IMR-90 (cell line): ENCODE results near the gene KRTAP12-2. TPM values are rescaled to one million over a fixed set of nuclear protein-coding genes. Genes with fewer than 3 reads are reported as not detected.

Experiments
- ATAC-seq: fragments of 200-7000 bp; cut with Tn5 transposase; 2 replicates; pipeline ENCODE4 v1.9.1; 2020; ENCODE audit warnings: low read depth, mild to moderate bottlenecking, moderate library complexity
- BruUV-seq: library from RNA; stranded (reverse); fragments of 400-500 nt; replicated peaks from 2 replicates; lab custom pipeline; 2021; lab: Mats Ljungman, UMichigan
- CTCF ChIA-PET: fragments of 300-600 bp; formaldehyde crosslinking; extraction: SDS; loops from one replicate; lab custom pipeline; 2021; ENCODE audit warnings: antibody characterized with exemption; lab: Yijun Ruan, JAX
- POLR2A ChIA-PET: fragments of 300-600 bp; sonication (Branson Sonifier 250); formaldehyde crosslinking; loops from one replicate; lab custom pipeline; 2022; ENCODE audit warnings: antibody characterized with exemption; ENCODE audit not compliant: unreplicated experiment; lab: Charles Lee
- DNase-seq: peaks from one replicate; pipeline ENCODE4 v3.0.0; 2013
- H2AFZ ChIP-seq: replicated peaks from 2 replicates; pipeline ENCODE3; 2013; ENCODE audit warnings: low read length, mild to moderate bottlenecking; ENCODE audit not compliant: poor library complexity
- H2AK5ac ChIP-seq: 2 replicates; pipeline ENCODE4 v1.6.1; 2013; ENCODE audit warnings: low read depth, low read length, inconsistent platforms
- H2AK9ac ChIP-seq: replicated peaks from 2 replicates; pipeline ENCODE3; 2013; ENCODE audit warnings: mild to moderate bottlenecking, low read depth, low read length, moderate library complexity; ENCODE audit not compliant: poor library complexity
- H2BK120ac ChIP-seq: 2 replicates; pipeline ENCODE4 v1.6.1; 2013; ENCODE audit warnings: low read depth, low read length, inconsistent platforms
- H2BK15ac ChIP-seq: 3 replicates; pipeline ENCODE4 v1.6.1; 2013; ENCODE audit warnings: low read depth, low read length, inconsistent platforms
- H2BK20ac ChIP-seq: 2 replicates; pipeline ENCODE4 v1.6.1; 2013; ENCODE audit warnings: low read depth, mild to moderate bottlenecking, inconsistent platforms, low read length, moderate library complexity
- H2BK5ac ChIP-seq: 2 replicates; pipeline ENCODE4 v1.6.1; 2013; ENCODE audit warnings: mild to moderate bottlenecking, low read depth, low read length, inconsistent platforms; ENCODE audit not compliant: poor library complexity, severe bottlenecking
- H3K14ac ChIP-seq: replicated peaks from 2 replicates; pipeline ENCODE4 v1.6.1; 2013; ENCODE audit warnings: low read depth, low read length, inconsistent platforms
- H3K18ac ChIP-seq: 2 replicates; pipeline ENCODE4 v1.6.1; 2013; ENCODE audit warnings: low read depth, low read length, control low read depth
- H3K23ac ChIP-seq: 2 replicates; pipeline ENCODE4 v1.6.1; 2013; ENCODE audit warnings: low read depth, low read length, inconsistent platforms
- H3K27ac ChIP-seq: 2 replicates; pipeline ENCODE4 v1.5.1; 2013; ENCODE audit warnings: mild to moderate bottlenecking, control low read depth, low read length; ENCODE audit not compliant: insufficient read depth
- H3K27me3 ChIP-seq: 2 replicates; pipeline ENCODE4 v1.6.1; 2013; ENCODE audit warnings: low read length; ENCODE audit not compliant: control insufficient read depth, insufficient read depth
- H3K36me3 ChIP-seq: 2 replicates; pipeline ENCODE4 v1.6.1; 2013; ENCODE audit warnings: low read length, mixed read lengths; ENCODE audit not compliant: control insufficient read depth, insufficient read depth
- H3K4ac ChIP-seq: 2 replicates; pipeline ENCODE4 v1.6.1; 2013; ENCODE audit warnings: low read depth, low read length, inconsistent platforms
- H3K4me1 ChIP-seq: 2 replicates; pipeline ENCODE4 v1.6.1; 2013; ENCODE audit warnings: low read length, mixed read lengths; ENCODE audit not compliant: control insufficient read depth, insufficient read depth
- H3K4me2 ChIP-seq: 2 replicates; pipeline ENCODE4 v1.6.1; 2013; ENCODE audit warnings: low read depth, mild to moderate bottlenecking, control low read depth, low read length, moderate library complexity
- H3K4me3 ChIP-seq: 2 replicates; pipeline ENCODE4 v1.5.1; 2013; ENCODE audit warnings: low read depth, mild to moderate bottlenecking, control low read depth, low read length, moderate library complexity; ENCODE audit not compliant: insufficient read depth
- H3K56ac ChIP-seq: 2 replicates; pipeline ENCODE4 v1.6.1; 2013; ENCODE audit warnings: low read length, inconsistent platforms; ENCODE audit not compliant: insufficient read depth; ENCODE audit errors: extremely low read depth
- H3K79me1 ChIP-seq, 2 experiments: 2 replicates each; pipeline ENCODE4 v1.6.1; 2013; ENCODE audit warnings: low read length in 2 of 2, inconsistent platforms in 1 of 2, low read depth in 1 of 2
- H3K9ac ChIP-seq: 2 replicates; pipeline ENCODE4 v1.6.1; 2013; ENCODE audit warnings: low read depth, low read length, control low read depth
- H3K9me1 ChIP-seq: 2 replicates; pipeline ENCODE4 v1.6.1; 2013; ENCODE audit warnings: low read length, inconsistent platforms; ENCODE audit not compliant: insufficient read depth
- H3K9me3 ChIP-seq: 2 replicates; pipeline ENCODE4 v1.6.1; 2013; ENCODE audit warnings: low read length; ENCODE audit not compliant: control insufficient read depth, insufficient read depth
- H4K20me1 ChIP-seq: 2 replicates; pipeline ENCODE4 v1.6.1; 2013; ENCODE audit warnings: low read length, inconsistent platforms; ENCODE audit not compliant: insufficient read depth
- H4K5ac ChIP-seq: 2 replicates; pipeline ENCODE4 v1.6.1; 2013; ENCODE audit warnings: mild to moderate bottlenecking, low read depth, low read length, control low read depth
- H4K8ac ChIP-seq, 2 experiments: 2 replicates each; pipeline ENCODE4 v1.6.1; 2013; ENCODE audit warnings: low read depth in 2 of 2, low read length in 2 of 2, control low read depth in 1 of 2, inconsistent platforms in 1 of 2
- H4K91ac ChIP-seq: 2 replicates; pipeline ENCODE4 v1.6.1; 2013; ENCODE audit warnings: low read depth, low read length, inconsistent platforms; ENCODE audit not compliant: insufficient read depth
- BHLHE40 ChIP-seq: fragments of 150-350 bp; IDR thresholded peaks from 2 replicates; pipeline ENCODE4 v1.6.1; 2016; ENCODE audit warnings: mild to moderate bottlenecking, low read depth, low read length
- ELK1 ChIP-seq: fragments of 150-350 bp; IDR thresholded peaks from 2 replicates; pipeline ENCODE4 v1.6.1; 2016; ENCODE audit warnings: low read depth, mild to moderate bottlenecking, low read length, moderate library complexity, borderline replicate concordance
- MXI1 ChIP-seq: IDR thresholded peaks from 2 replicates; pipeline ENCODE4 v1.6.1; 2012; ENCODE audit warnings: low read depth, mild to moderate bottlenecking, low read length, moderate library complexity, borderline replicate concordance
- USF2 ChIP-seq: fragments of 150-350 bp; IDR thresholded peaks from 2 replicates; pipeline ENCODE4 v1.6.1; 2017; ENCODE audit warnings: mild to moderate bottlenecking, antibody characterized with exemption, low read length, low read depth
- WGBS, 2 experiments: methylation state at CpG; one replicate each; pipeline versions ENCODE4 v1.1.5 to v1.1.7; 2013; ENCODE audit warnings: missing lambda C conversion rate in 2 of 2; ENCODE audit not compliant: insufficient read length in 1 of 2; ENCODE audit errors: extremely low coverage in 2 of 2; 5-methylcytosine and 5-hydroxymethylcytosine counted together
- dilution Hi-C: fragments of 300-500 bp; cut with HindIII; formaldehyde crosslinking; loops from one replicate; pipeline ENCODE4 v1.14.3; 2018; ENCODE audit warnings: low sequenced_read_pairs; ENCODE audit not compliant: unreplicated experiment
- in situ Hi-C: fragments of 300-500 bp; cut with MboI; formaldehyde crosslinking; loops from 3 replicates; pipeline ENCODE4 v1.14.3; 2019; ENCODE audit warnings: low sequenced_read_pairs, inconsistent platforms, mixed read lengths
- intact Hi-C: fragments of 100-400 bp; cut with micrococcal nuclease; formaldehyde crosslinking; loops from 2 replicates; pipeline ENCODE4 v1.10.0; 2022
- polyA plus RNA-seq, 3 experiments: library from polyadenylated mRNA; depleted of rRNA; stranded (reverse); fragments of >200 nt; gene quantifications; 2 replicates each; pipeline ENCODE4 v1.2.3, GENCODE V29; 2012; ENCODE audit warnings: low replicate concordance in 1 of 3
- total RNA-seq: library from RNA; depleted of rRNA; stranded (reverse); fragments of >200 nt; gene quantifications from 2 replicates; pipeline ENCODE4 v1.2.3, GENCODE V29; 2012

KRTAP12-2 gene
- total and polyA plus RNA-seq, 2 of the 4 experiments (the other 2 are of a cell fraction): not detected

GRCh38 chr21:44637018-44637850 lies 29.5 kb downstream of the KRTAP12-2 start, which contains the start of gene KRTAP10-10 (continued):
- no peak for TF ChIP-seq USF2

GRCh38 chr21:44636209-44637017 lies 30.3 kb downstream of the KRTAP12-2 start:
- Histone ChIP-seq H2BK120ac (no peak overlapping the region), H3K4me1 (no peaks in the 10 kb centered on the region), H3K27me3 (no peaks in the 10 kb centered on the region; the same call in 1 of the 2 replicates), H3K9me3 (0 out of 2 replicates have a peak, but pooled peaks cover 6% of the 10 kb centered on the region), H3K4ac (no peak overlapping the region), H3K14ac (no peak overlapping the region), H2BK20ac (no peak overlapping the region), H3K36me3 (no peaks in the 10 kb centered on the region), H3K4me3 (no peak overlapping the region), H4K8ac (no peak overlapping the region), H3K9ac (no peak overlapping the region), H2AK9ac (no peak overlapping the region), H3K18ac (no peak overlapping the region), H4K91ac (no peak overlapping the region), H3K9me1 (no peaks in the 10 kb centered on the region), H3K56ac (no peak overlapping the region), H2AK5ac (no peak overlapping the region), H3K23ac (no peak overlapping the region), H4K5ac (no peak overlapping the region), H2AFZ (peak overlapping the region; percentile 32), H2BK5ac (no peak overlapping the region), H4K20me1 (no peaks in the 10 kb centered on the region), H3K4me2 (no peak overlapping the region), H3K79me1 (no peaks in the 10 kb centered on the region), H3K27ac (no peak overlapping the region), H2BK15ac (no peak overlapping the region)
- no peak for TF ChIP-seq ELK1
- TF ChIP-seq BHLHE40: no peak
- no peak for TF ChIP-seq MXI1
- no TSS peak for BruUV-seq
- intact Hi-C loops: no loop called here
- dilution Hi-C loops: no loop called here
- CTCF ChIA-PET: no interaction called here
- DNase-seq: no peak
- no peak for ATAC-seq
- WGBS, 2 experiments: 49% methylated on average over 7 of the region's 15 CpGs; no CpG with 5 or more reads in 1 of the 2 experiments
- POLR2A ChIA-PET: no interaction called here
- in situ Hi-C loops: no loop called here
